NK-92 (cell line): ENCODE measurements around the gene ZFYVE9.
"Not testable (repeated sequence)": the region's sequence is repeated elsewhere in the genome, so short reads cannot be mapped to it uniquely, and the experiment has no call there.

ENCODE experiments used
- DNase-seq: peaks from one replicate; lab custom pipeline; 2025; ENCODE audit not compliant: unreplicated experiment; lab: John Stamatoyannopoulos, UW

ZFYVE9 gene

GRCh38 chr1:52190500-52191252 lies 48.8 kb downstream of the ZFYVE9 start:
- DNase-seq: no peak

- no peak for DNase-seq
These were observed 49.6 kb downstream of the ZFYVE9 start for GRCh38 chr1:52191395-52191965.

GRCh38 chr1:52192024-52192423 lies 50.1 kb downstream of the ZFYVE9 start:
- no peak for DNase-seq

GRCh38 chr1:52192436-52192835 lies 50.5 kb downstream of the ZFYVE9 start:
- DNase-seq: no peak

GRCh38 chr1:52193985-52194384 lies 52.1 kb downstream of the ZFYVE9 start:
- no peak for DNase-seq

GRCh38 chr1:52195161-52195560 lies 53.3 kb downstream of the ZFYVE9 start:
- DNase-seq: no peak

- DNase-seq: no peak
These were observed 62.2 kb downstream of the ZFYVE9 start for GRCh38 chr1:52203935-52204625.

GRCh38 chr1:52204696-52205095 lies 62.8 kb downstream of the ZFYVE9 start:
- DNase-seq: no peak

- not testable (repeated sequence) for DNase-seq
These were observed 64.8 kb downstream of the ZFYVE9 start for GRCh38 chr1:52206686-52207085.

GRCh38 chr1:52209429-52209828 lies 67.5 kb downstream of the ZFYVE9 start:
- no peak for DNase-seq

GRCh38 chr1:52210044-52210443 lies 68.2 kb downstream of the ZFYVE9 start:
- DNase-seq: no peak

- DNase-seq: no peak
These were observed 75.1 kb downstream of the ZFYVE9 start for GRCh38 chr1:52216907-52217458.

GRCh38 chr1:52225174-52225573 lies 83.3 kb downstream of the ZFYVE9 start:
- no peak for DNase-seq

GRCh38 chr1:52229494-52229893 lies 87.6 kb downstream of the ZFYVE9 start:
- DNase-seq: no peak

GRCh38 chr1:52233463-52233862 lies 91.6 kb downstream of the ZFYVE9 start:
- DNase-seq: no peak

GRCh38 chr1:52234014-52234413 lies 92.1 kb downstream of the ZFYVE9 start:
- no peak for DNase-seq

- DNase-seq: no peak
These were observed 92.8 kb downstream of the ZFYVE9 start for GRCh38 chr1:52234708-52235107.

GRCh38 chr1:52235646-52236045 lies 93.8 kb downstream of the ZFYVE9 start:
- DNase-seq: no peak

GRCh38 chr1:52237430-52237829 lies 95.5 kb downstream of the ZFYVE9 start:
- DNase-seq: no peak

GRCh38 chr1:52238474-52238873 lies 96.6 kb downstream of the ZFYVE9 start:
- no peak for DNase-seq

- no peak for DNase-seq
These were observed 97.2 kb downstream of the ZFYVE9 start for GRCh38 chr1:52238887-52239707.
